H1 (cell line): ENCODE data around the gene STPG1. TPM values are rescaled to one million over a fixed set of nuclear protein-coding genes. Genes with fewer than 3 reads are reported as not detected.
A peak's percentile ranks its signal among the peaks of the same experiment; 100 is the strongest.

ENCODE experiments used
- CTCF ChIA-PET: fragments of 300-600 bp; sonication (Branson Sonifier 250); formaldehyde crosslinking; loops from one replicate; lab custom pipeline; 2021; ENCODE audit not compliant: partially characterized antibody; lab: Charles Lee
- POLR2A ChIA-PET: fragments of 300-600 bp; sonication (Branson Sonifier 250); formaldehyde crosslinking; loops from one replicate; lab custom pipeline; 2021; ENCODE audit warnings: inconsistent platforms; ENCODE audit not compliant: partially characterized antibody; lab: Charles Lee
- DNase-seq, 2 experiments: peaks; one replicate each; pipeline versions ENCODE4 v3.0.0 to v3.0.0-alpha.2; 2010 to 2022; ENCODE audit warnings: low spot score in 2 of 2, low read depth in 1 of 2, mixed read lengths in 1 of 2
- FAIRE-seq: peaks from 2 replicates; lab custom pipeline; 2011; peaks lifted over from hg19 to GRCh38; lab: Jason Lieb, UNC
- H2AFZ ChIP-seq: 2 replicates; pipeline ENCODE4 v1.8.1; 2012; ENCODE audit warnings: low read length, inconsistent platforms
- H2AK5ac ChIP-seq: 2 replicates; pipeline ENCODE4 v1.6.1; 2013; ENCODE audit warnings: low read depth, low read length
- H2BK120ac ChIP-seq: replicated peaks from 2 replicates; pipeline ENCODE3; 2013; ENCODE audit warnings: low read depth, low read length, inconsistent platforms
- H2BK12ac ChIP-seq: 2 replicates; pipeline ENCODE4 v1.6.1; 2013; ENCODE audit warnings: low read depth, low read length
- H2BK15ac ChIP-seq: 2 replicates; pipeline ENCODE4 v1.6.1; 2013; ENCODE audit warnings: low read length
- H2BK20ac ChIP-seq: 2 replicates; pipeline ENCODE4 v1.6.1; 2013; ENCODE audit warnings: low read length
- H2BK5ac ChIP-seq: 2 replicates; pipeline ENCODE4 v1.6.1; 2013; ENCODE audit warnings: low read depth, low read length
- H3K14ac ChIP-seq: 2 replicates; pipeline ENCODE4 v1.6.1; 2013; ENCODE audit warnings: inconsistent platforms; ENCODE audit not compliant: insufficient read length
- H3K18ac ChIP-seq: 2 replicates; pipeline ENCODE4 v1.6.1; 2013; ENCODE audit warnings: low read length; ENCODE audit errors: extremely low read depth
- H3K23ac ChIP-seq: 2 replicates; pipeline ENCODE4 v1.6.1; 2013; ENCODE audit warnings: inconsistent platforms; ENCODE audit not compliant: insufficient read length
- H3K23me2 ChIP-seq: 2 replicates; pipeline ENCODE4 v1.6.1; 2013; ENCODE audit warnings: low read depth, low read length
- H3K27ac ChIP-seq: 2 replicates; pipeline ENCODE4 v1.6.1; 2011; ENCODE audit warnings: low read depth, low read length, inconsistent platforms
- H3K27me3 ChIP-seq, 4 experiments: replicated peaks in 1 of 4; 1 replicate in 1 of 4; 2 replicates in 3 of 4; pipeline versions ENCODE4 v1.6.1 to v1.8.1; 2011 to 2013; ENCODE audit warnings: low read length in 3 of 4, mild to moderate bottlenecking in 3 of 4, inconsistent platforms in 2 of 4, mixed read lengths in 2 of 4, moderate library complexity in 1 of 4; ENCODE audit not compliant: control insufficient read depth in 3 of 4, insufficient read depth in 3 of 4; ENCODE audit errors: extremely low read depth in 1 of 4
- H3K36me3 ChIP-seq, 4 experiments: 2 replicates each; pipeline versions ENCODE4 v1.6.1 to v1.8.1; 2011 to 2013; ENCODE audit warnings: mild to moderate bottlenecking in 4 of 4, low read length in 3 of 4, moderate library complexity in 2 of 4, control low read depth in 1 of 4, inconsistent platforms in 1 of 4; ENCODE audit not compliant: insufficient read depth in 4 of 4, control insufficient read depth in 2 of 4
- H3K4ac ChIP-seq: replicated peaks from 2 replicates; pipeline ENCODE3; 2013; ENCODE audit warnings: low read length, low read depth, mixed read lengths, inconsistent platforms; ENCODE audit not compliant: insufficient read length
- H3K4me1 ChIP-seq, 4 experiments: replicated peaks in 1 of 4; 1 replicate in 1 of 4; 2 replicates in 3 of 4; pipeline versions ENCODE4 v1.6.1 to v1.8.1; 2011 to 2013; ENCODE audit warnings: low read length in 3 of 4, inconsistent platforms in 2 of 4, mixed read lengths in 1 of 4; ENCODE audit not compliant: insufficient read depth in 4 of 4, control insufficient read depth in 3 of 4
- H3K4me2 ChIP-seq, 2 experiments: 2 replicates each; pipeline versions ENCODE4 v1.6.1 to v1.8.1; 2011 to 2013; ENCODE audit warnings: low read depth in 2 of 2, low read length in 2 of 2, control low read depth in 1 of 2, inconsistent platforms in 1 of 2, mild to moderate bottlenecking in 1 of 2; ENCODE audit not compliant: insufficient read depth in 1 of 2
- H3K4me3 ChIP-seq, 4 experiments: fragments of 200-600, 300-600 bp in 1 of 4; sonication (generic), shearing (Covaris generic), sonication (Bioruptor Twin) in 1 of 4; 2 replicates each; pipeline versions ENCODE4 v1.5.1 to v1.8.1; 2011 to 2016; ENCODE audit warnings: low read length in 4 of 4, low read depth in 3 of 4, control low read depth in 2 of 4, inconsistent platforms in 2 of 4, mild to moderate bottlenecking in 2 of 4, mixed read lengths in 1 of 4, moderate library complexity in 1 of 4; ENCODE audit not compliant: insufficient read depth in 2 of 4; ENCODE audit errors: extremely low read depth in 1 of 4
- H3K56ac ChIP-seq: replicated peaks from 2 replicates; pipeline ENCODE3; 2013; ENCODE audit warnings: low read depth, mild to moderate bottlenecking, mixed read lengths, low read length, inconsistent platforms; ENCODE audit not compliant: insufficient read length
- H3K79me1 ChIP-seq: 2 replicates; pipeline ENCODE4 v1.6.1; 2013; ENCODE audit warnings: low read depth, low read length, control low read depth
- H3K79me2 ChIP-seq, 2 experiments: 2 replicates each; pipeline versions ENCODE4 v1.6.1 to v1.8.1; 2012 to 2013; ENCODE audit warnings: low read length in 2 of 2, mild to moderate bottlenecking in 2 of 2, inconsistent platforms in 1 of 2; ENCODE audit not compliant: insufficient read depth in 2 of 2, control insufficient read depth in 1 of 2
- H3K9ac ChIP-seq, 4 experiments: replicated peaks in 1 of 4; 1 replicate in 1 of 4; 2 replicates in 3 of 4; pipeline versions ENCODE4 v1.6.1 to v1.8.1; 2011 to 2013; ENCODE audit warnings: low read depth in 3 of 4, low read length in 3 of 4, control low read depth in 2 of 4, mild to moderate bottlenecking in 2 of 4, moderate library complexity in 2 of 4, inconsistent platforms in 1 of 4; ENCODE audit errors: extremely low read depth in 1 of 4
- H3K9me3 ChIP-seq, 2 experiments: 2 replicates each; pipeline versions ENCODE4 v1.6.1 to v1.8.1; 2012 to 2013; ENCODE audit warnings: mild to moderate bottlenecking in 2 of 2, moderate library complexity in 2 of 2, control low read depth in 1 of 2, inconsistent platforms in 1 of 2, low read depth in 1 of 2, low read length in 1 of 2, mixed read lengths in 1 of 2; ENCODE audit not compliant: insufficient read depth in 2 of 2
- H4K20me1 ChIP-seq, 2 experiments: replicated peaks in 1 of 2; 2 replicates each; pipeline versions ENCODE3 to v1.8.1; 2011 to 2013; ENCODE audit warnings: inconsistent platforms in 2 of 2, low read length in 2 of 2, mild to moderate bottlenecking in 1 of 2; ENCODE audit not compliant: insufficient read depth in 2 of 2, control insufficient read depth in 1 of 2
- H4K5ac ChIP-seq: 2 replicates; pipeline ENCODE4 v1.6.1; 2013; ENCODE audit warnings: low read length, low read depth, mixed read lengths, inconsistent platforms; ENCODE audit not compliant: insufficient read length
- H4K8ac ChIP-seq: 2 replicates; pipeline ENCODE4 v1.8.0; 2013; ENCODE audit warnings: mild to moderate bottlenecking, moderate library complexity, low read length, inconsistent platforms; ENCODE audit not compliant: insufficient read depth; ENCODE audit errors: extremely low read depth
- H4K91ac ChIP-seq: replicated peaks from 2 replicates; pipeline ENCODE3; 2013; ENCODE audit warnings: low read length, mixed read lengths, inconsistent platforms; ENCODE audit not compliant: insufficient read length
- TAF1 ChIP-seq: IDR thresholded peaks from 2 replicates; pipeline ENCODE4 v1.6.1; 2011; ENCODE audit warnings: mild to moderate bottlenecking, low read depth, low read length
- WGBS, 2 experiments: shearing (Covaris generic) in 1 of 2; methylation state at CpG; one replicate each; pipeline versions ENCODE4 v1.1.6 to v1.1.7; 2013 to 2015; ENCODE audit warnings: low lambda C conversion rate in 2 of 2, mixed read lengths in 2 of 2, inconsistent platforms in 1 of 2, low coverage in 1 of 2, missing lambda C conversion rate in 1 of 2; ENCODE audit not compliant: insufficient replicate concordance in 2 of 2, insufficient coverage in 1 of 2, insufficient read length in 1 of 2; ENCODE audit errors: extremely low coverage in 1 of 2, missing lambda C conversion rate in 1 of 2; 5-methylcytosine and 5-hydroxymethylcytosine counted together
- polyA plus RNA-seq, 7 experiments: library from polyadenylated mRNA; depleted of rRNA in 3 of 7; stranded (reverse) in 5 of 7; unstranded in 2 of 7; fragments of >200 nt in 5 of 7; fragments of 200-250 nt in 2 of 7; gene quantifications; 1 replicate in 5 of 7; 2 replicates in 1 of 7; 4 replicates in 1 of 7; pipeline versions ENCODE4 v1.2.1 to v1.2.3, GENCODE V29; 2011 to 2013; ENCODE audit warnings: missing spikeins in 2 of 7, mixed read lengths in 2 of 7
- total RNA-seq: library from RNA; stranded (reverse); fragmentation: NEBNext Ultra II Directional; extraction: Animal tissue kit (Norgen Biotek cat#: 25700); gene quantifications from 2 replicates; pipeline ENCODE4 v1.2.1, GENCODE V29; 2021

Gene STPG1
- total and polyA plus RNA-seq, 2 of the 8 experiments (the other 6 are each of a cell fraction or from before 2014, with no cell fraction given): 10.3 to 11.2 TPM

DNA sequence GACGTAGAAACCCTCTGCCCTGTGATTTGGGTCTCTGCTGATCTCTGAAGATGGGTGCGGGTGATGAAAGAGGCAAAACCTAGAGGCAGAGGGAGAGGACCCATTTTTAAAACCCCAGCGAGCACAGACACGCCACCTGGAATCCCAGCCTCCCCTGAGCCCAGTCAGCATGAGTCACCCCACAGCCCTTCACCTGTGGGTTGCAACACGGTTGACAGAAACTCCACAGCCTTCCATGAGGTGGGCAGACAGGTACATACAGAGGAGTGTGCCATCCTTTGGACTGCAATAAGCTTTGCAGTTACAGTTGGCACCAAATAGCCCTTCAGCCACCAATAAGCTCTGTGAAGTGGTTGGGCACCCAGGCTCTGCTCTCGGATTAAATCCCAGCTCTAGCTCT is 96.5 kb downstream of the STPG1 start:
- H4K20me1 ChIP-seq: no peaks in the 10 kb centered on the region

More for the DNA sequence above, 96.5 kb downstream of the STPG1 start:
- Histone ChIP-seq H4K8ac (peak overlapping the region; percentile 40; the same call in 1 of the 2 replicates), H3K23me2 (peaks cover 8% of the 10 kb centered on the region; the same call in 1 of the 2 replicates), H3K14ac (no peak overlapping the region), H3K36me3 (no peaks in the 10 kb centered on the region), H2AFZ (peak overlapping the region; percentile 17; the same call in 1 of the 2 replicates), H3K56ac (no peak overlapping the region), H3K4ac (no peak overlapping the region), H2AK5ac (no peak overlapping the region), H3K9ac (no peak overlapping the region), H2BK5ac (no peak overlapping the region; the same call in 1 of the 2 replicates), H2BK20ac (no peak overlapping the region), H3K27ac (no peak overlapping the region), H2BK15ac (0 out of 2 replicates have a peak overlapping the region, but pooled peaks have one; percentile 62), H3K27me3 (peaks cover 0 to 27% (median 23%) of the 10 kb centered on the region in 4 experiments; a peak in 6 of 7 replicates), H3K79me1 (no peaks in the 10 kb centered on the region), H4K91ac (no peak overlapping the region), H3K4me3 (no peak overlapping the region), H3K23ac (no peak overlapping the region), H2BK12ac (peak overlapping the region; percentile 72; the same call in 1 of the 2 replicates), H3K4me1 (peaks cover 8 to 17% (median 12%) of the 10 kb centered on the region in 4 experiments), H4K5ac (no peak overlapping the region), H3K18ac (no peak overlapping the region), H2BK120ac (no peak overlapping the region), H3K4me2 (no peak overlapping the region), H3K9me3 (no peaks in the 10 kb centered on the region), H3K79me2 (no peaks in the 10 kb centered on the region)
- DNase-seq (no peak), FAIRE-seq (no peak)
- TF ChIP-seq TAF1: no peak
- ChIA-PET CTCF (interaction anchor here (1.0 to 7.8 kb wide), 4 partner anchors 12 to 162 kb away, joined by 3 to 60 read pairs (median 3); no protein-coding TSS in a partner anchor), POLR2A (interaction anchor here (1.5 kb wide), 1 partner anchor 26 kb away, joined by 3 read pairs; no protein-coding TSS in a partner anchor)
- 84% methylated on average over 6 of the region's 6 CpGs; no CpG with 5 or more reads in 1 of the 2 experiments for WGBS, 2 experiments
